ENCODE data around the gene LRRC43. TPM values are rescaled to one million over a fixed set of nuclear protein-coding genes. Genes with fewer than 3 reads are reported as not detected.

LRRC43 gene
- polyA plus RNA-seq, 2 of the 4 experiments (the other 2 are of a cell fraction): 0.09 to 0.14 TPM

Small RNA genes lying within 50 kb of the gene (small RNA-seq; reads per million reads assigned to genes)
- gene DIABLO: 0.35 to 9.9 (median 2.2) reads per million in 6 experiments

Other genes with a start within 250 kb of the LRRC43 start
- gene BCL7A, start 161.2 kb upstream of the LRRC43 start, polyA plus RNA-seq (2011; rRNA removed): 9.4 and 9.8 TPM in 2 replicates
- gene BCL7A, start 161.2 kb upstream of the LRRC43 start, polyA plus RNA-seq (2017; fragmentation: RNase III; extraction: RNeasy Plus Mini Kit Qiagen cat#74134 plus additional on column Dnase treatment): 6.7 to 9.2 TPM (median 6.8 TPM) in 3 replicates
- gene MLXIP, start 104.4 kb upstream of the LRRC43 start, polyA plus RNA-seq (2011; rRNA removed): 7.0 and 11.6 TPM in 2 replicates
- gene MLXIP, start 104.4 kb upstream of the LRRC43 start, polyA plus RNA-seq (2017; fragmentation: RNase III; extraction: RNeasy Plus Mini Kit Qiagen cat#74134 plus additional on column Dnase treatment): 18.1 to 21.4 TPM (median 21.2 TPM) in 3 replicates
- gene IL31, start 8.9 kb upstream of the LRRC43 start, polyA plus RNA-seq (2011; rRNA removed): not detected in 2 replicates
- gene IL31, start 8.9 kb upstream of the LRRC43 start, polyA plus RNA-seq (2017; fragmentation: RNase III; extraction: RNeasy Plus Mini Kit Qiagen cat#74134 plus additional on column Dnase treatment): not detected in 3 replicates
- 0.66 and 0.74 TPM in 2 replicates for gene B3GNT4, start 20.6 kb downstream of the LRRC43 start, polyA plus RNA-seq (2011; rRNA removed)
- 0.55 to 1.2 TPM (median 0.73 TPM) in 3 replicates for gene B3GNT4, start 20.6 kb downstream of the LRRC43 start, polyA plus RNA-seq (2017; fragmentation: RNase III; extraction: RNeasy Plus Mini Kit Qiagen cat#74134 plus additional on column Dnase treatment)
- 104 and 108 TPM in 2 replicates for gene DIABLO, start 42.9 kb downstream of the LRRC43 start, polyA plus RNA-seq (2011; rRNA removed)
- gene DIABLO, start 42.9 kb downstream of the LRRC43 start, polyA plus RNA-seq (2017; fragmentation: RNase III; extraction: RNeasy Plus Mini Kit Qiagen cat#74134 plus additional on column Dnase treatment): 74.9 to 78.5 TPM (median 75.2 TPM) in 3 replicates
- gene VPS33A, start 83.4 kb downstream of the LRRC43 start, polyA plus RNA-seq (2011; rRNA removed): 28.6 and 32.4 TPM in 2 replicates
- gene VPS33A, start 83.4 kb downstream of the LRRC43 start, polyA plus RNA-seq (2017; fragmentation: RNase III; extraction: RNeasy Plus Mini Kit Qiagen cat#74134 plus additional on column Dnase treatment): 19.5 to 20.4 TPM (median 19.9 TPM) in 3 replicates
- gene CLIP1, start 239.5 kb downstream of the LRRC43 start, polyA plus RNA-seq (2011; rRNA removed): 133 and 149 TPM in 2 replicates
- 43.0 to 49.7 TPM (median 44.4 TPM) in 3 replicates for gene CLIP1, start 239.5 kb downstream of the LRRC43 start, polyA plus RNA-seq (2017; fragmentation: RNase III; extraction: RNeasy Plus Mini Kit Qiagen cat#74134 plus additional on column Dnase treatment)